ENCODE data around the gene MRPL44.
"Not testable (repeated sequence)": the region's sequence is repeated elsewhere in the genome, so short reads cannot be mapped to it uniquely, and the experiment has no call there.

Gene MRPL44

DNA sequence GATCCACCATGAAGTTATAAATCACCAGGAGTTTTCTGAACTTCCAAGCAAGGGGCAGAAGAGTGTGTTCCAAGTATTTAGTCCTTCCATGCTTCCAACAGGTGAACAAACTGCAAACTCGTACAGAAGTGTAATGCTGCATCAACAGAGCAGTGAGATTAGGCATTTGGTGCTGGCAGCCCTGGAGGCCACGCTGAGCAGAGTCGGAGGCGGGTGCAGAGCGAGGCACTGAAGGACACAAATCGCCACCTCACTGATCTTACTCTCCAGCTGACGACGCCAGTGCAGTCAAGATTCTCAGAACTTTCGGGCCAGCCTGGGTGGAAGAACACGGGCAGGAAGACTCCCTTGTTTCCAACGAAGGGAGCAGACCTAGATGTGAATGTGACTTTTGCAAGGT, 42.6 kb downstream of the MRPL44 start:
- Histone ChIP-seq H3K27ac (ENCODE audit: low read length) (no peak overlapping the region), H3F3A (ENCODE audit: insufficient read depth, low read length) (no peaks in the 10 kb centered on the region), H4K20me1 (ENCODE audit: insufficient read depth, low read length) (no peaks in the 10 kb centered on the region), H3K9ac (ENCODE audit: low read length) (no peak overlapping the region), H2AFZ (ENCODE audit: low read length) (no peak overlapping the region), H3K27me3 (replicated peaks; ENCODE audit: insufficient read depth, low read length) (no peaks in the 10 kb centered on the region), H3K36me3 (replicated peaks; ENCODE audit: insufficient read depth, low read length) (no peaks in the 10 kb centered on the region), H3K4me2 (ENCODE audit: low read depth, low read length) (no peak overlapping the region), H3K9me2 (replicated peaks; ENCODE audit: insufficient read depth, low read length) (no peaks in the 10 kb centered on the region), H3K4me1 (ENCODE audit: low read length) (no peaks in the 10 kb centered on the region), H3K9me3 (replicated peaks; ENCODE audit: insufficient read depth, low read length) (no peaks in the 10 kb centered on the region), H3K79me2 (ENCODE audit: low read length) (no peaks in the 10 kb centered on the region), H3K4me3 (ENCODE audit: low read length) (no peak overlapping the region)
- TF ChIP-seq, protein P1, sequence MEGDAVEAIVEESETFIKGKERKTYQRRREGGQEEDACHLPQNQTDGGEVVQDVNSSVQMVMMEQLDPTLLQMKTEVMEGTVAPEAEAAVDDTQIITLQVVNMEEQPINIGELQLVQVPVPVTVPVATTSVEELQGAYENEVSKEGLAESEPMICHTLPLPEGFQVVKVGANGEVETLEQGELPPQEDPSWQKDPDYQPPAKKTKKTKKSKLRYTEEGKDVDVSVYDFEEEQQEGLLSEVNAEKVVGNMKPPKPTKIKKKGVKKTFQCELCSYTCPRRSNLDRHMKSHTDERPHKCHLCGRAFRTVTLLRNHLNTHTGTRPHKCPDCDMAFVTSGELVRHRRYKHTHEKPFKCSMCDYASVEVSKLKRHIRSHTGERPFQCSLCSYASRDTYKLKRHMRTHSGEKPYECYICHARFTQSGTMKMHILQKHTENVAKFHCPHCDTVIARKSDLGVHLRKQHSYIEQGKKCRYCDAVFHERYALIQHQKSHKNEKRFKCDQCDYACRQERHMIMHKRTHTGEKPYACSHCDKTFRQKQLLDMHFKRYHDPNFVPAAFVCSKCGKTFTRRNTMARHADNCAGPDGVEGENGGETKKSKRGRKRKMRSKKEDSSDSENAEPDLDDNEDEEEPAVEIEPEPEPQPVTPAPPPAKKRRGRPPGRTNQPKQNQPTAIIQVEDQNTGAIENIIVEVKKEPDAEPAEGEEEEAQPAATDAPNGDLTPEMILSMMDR (IDR thresholded peaks at IDR 0.05; ENCODE audit: low read length), result no peak
- DNase-seq, result no peak

DNA sequence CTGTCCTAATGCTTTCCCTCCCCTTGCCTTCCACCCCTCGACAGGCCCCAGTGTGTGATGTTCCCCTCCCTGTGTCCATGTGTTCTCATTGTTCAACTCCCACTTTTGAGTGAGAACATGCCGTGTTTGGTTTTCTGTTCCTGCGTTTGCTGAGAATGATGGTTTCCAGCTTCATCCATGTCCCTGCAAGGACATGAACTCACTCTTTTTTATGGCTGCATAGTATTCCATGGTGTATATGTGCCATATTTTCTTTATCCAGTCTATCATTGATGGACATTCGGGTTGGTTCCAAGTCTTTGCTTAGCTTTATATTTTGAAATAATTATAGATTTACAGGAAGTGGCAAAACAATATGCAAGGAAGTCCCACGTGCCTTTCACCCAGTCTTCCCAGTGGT, 43.4 kb downstream of the MRPL44 start:
- not testable (repeated sequence) for H2AFZ ChIP-seq (ENCODE audit: low read length); H3K4me3 ChIP-seq (ENCODE audit: low read length); H3K4me1 ChIP-seq (ENCODE audit: low read length); H4K20me1 ChIP-seq (ENCODE audit: insufficient read depth, low read length); H3K27ac ChIP-seq (ENCODE audit: low read length); H3K9me2 ChIP-seq (replicated peaks; ENCODE audit: insufficient read depth, low read length); DNase-seq; H3K27me3 ChIP-seq (replicated peaks; ENCODE audit: insufficient read depth, low read length); H3K9me3 ChIP-seq (replicated peaks; ENCODE audit: insufficient read depth, low read length); H3K4me2 ChIP-seq (ENCODE audit: low read depth, low read length); H3K36me3 ChIP-seq (replicated peaks; ENCODE audit: insufficient read depth, low read length); H3K9ac ChIP-seq (ENCODE audit: low read length); H3K79me2 ChIP-seq (ENCODE audit: low read length); H3F3A ChIP-seq (ENCODE audit: insufficient read depth, low read length)

- Histone ChIP-seq H3K9me2 (replicated peaks; ENCODE audit: insufficient read depth, low read length) (no peaks in the 10 kb centered on the region), H2AFZ (ENCODE audit: low read length) (no peak overlapping the region), H3K27ac (ENCODE audit: low read length) (no peak overlapping the region), H3K4me1 (ENCODE audit: low read length) (no peaks in the 10 kb centered on the region), H3K4me3 (ENCODE audit: low read length) (no peak overlapping the region), H4K20me1 (ENCODE audit: insufficient read depth, low read length) (no peaks in the 10 kb centered on the region), H3K27me3 (replicated peaks; ENCODE audit: insufficient read depth, low read length) (no peaks in the 10 kb centered on the region), H3K79me2 (ENCODE audit: low read length) (0 out of 2 replicates have a peak, but pooled peaks cover 3% of the 10 kb centered on the region), H3K9ac (ENCODE audit: low read length) (no peak overlapping the region), H3K9me3 (replicated peaks; ENCODE audit: insufficient read depth, low read length) (no peaks in the 10 kb centered on the region), H3F3A (ENCODE audit: insufficient read depth, low read length) (no peaks in the 10 kb centered on the region), H3K36me3 (replicated peaks; ENCODE audit: insufficient read depth, low read length) (no peaks in the 10 kb centered on the region), H3K4me2 (ENCODE audit: low read depth, low read length) (no peak overlapping the region)
- DNase-seq, result no peak
- no peak for TF ChIP-seq EZH2phosphoT487 (IDR thresholded peaks at IDR 0.05; ENCODE audit: low read length)
- no peak for TF ChIP-seq EZH2 (optimal IDR thresholded peaks at IDR 0.05; ENCODE audit: low read depth, low read length)
- TF ChIP-seq, protein P1 (IDR thresholded peaks at IDR 0.05; ENCODE audit: low read length), result no peak
These were observed 46.9 kb downstream of the MRPL44 start for GRCh38 chr2:224004105-224004695.

- Histone ChIP-seq H3K4me3 (ENCODE audit: low read length) (no peak overlapping the region), H3K79me2 (ENCODE audit: low read length) (0 out of 2 replicates have a peak, but pooled peaks cover 3% of the 10 kb centered on the region), H3K9me2 (replicated peaks; ENCODE audit: insufficient read depth, low read length) (no peaks in the 10 kb centered on the region), H2AFZ (ENCODE audit: low read length) (no peak overlapping the region), H3K36me3 (replicated peaks; ENCODE audit: insufficient read depth, low read length) (no peaks in the 10 kb centered on the region), H3K27me3 (replicated peaks; ENCODE audit: insufficient read depth, low read length) (no peaks in the 10 kb centered on the region), H3K9ac (ENCODE audit: low read length) (no peak overlapping the region), H3K27ac (ENCODE audit: low read length) (no peak overlapping the region), H3K4me2 (ENCODE audit: low read depth, low read length) (no peak overlapping the region), H3K4me1 (ENCODE audit: low read length) (peaks cover 5% of the 10 kb centered on the region; the same call in 1 of the 2 replicates), H3F3A (ENCODE audit: insufficient read depth, low read length) (no peaks in the 10 kb centered on the region), H4K20me1 (ENCODE audit: insufficient read depth, low read length) (no peaks in the 10 kb centered on the region), H3K9me3 (replicated peaks; ENCODE audit: insufficient read depth, low read length) (no peaks in the 10 kb centered on the region)
- no peak for TF ChIP-seq EZH2phosphoT487 (IDR thresholded peaks at IDR 0.05; ENCODE audit: low read length)
- no peak for TF ChIP-seq EZH2 (optimal IDR thresholded peaks at IDR 0.05; ENCODE audit: low read depth, low read length)
- TF ChIP-seq, protein P1 (IDR thresholded peaks at IDR 0.05; ENCODE audit: low read length), result no peak
- no peak for DNase-seq
These were observed 51.5 kb downstream of the MRPL44 start for GRCh38 chr2:224008702-224009261.

All from MM.1S (cell line).